Measurements from ENCODE around the gene RBKS. TPM values are rescaled to one million over a fixed set of nuclear protein-coding genes. Genes with fewer than 3 reads are reported as not detected.

RBKS gene
- total and polyA plus RNA-seq, 3 experiments from 2014 or later, result 2.1 to 4.7 (median 2.9) TPM

DNA sequence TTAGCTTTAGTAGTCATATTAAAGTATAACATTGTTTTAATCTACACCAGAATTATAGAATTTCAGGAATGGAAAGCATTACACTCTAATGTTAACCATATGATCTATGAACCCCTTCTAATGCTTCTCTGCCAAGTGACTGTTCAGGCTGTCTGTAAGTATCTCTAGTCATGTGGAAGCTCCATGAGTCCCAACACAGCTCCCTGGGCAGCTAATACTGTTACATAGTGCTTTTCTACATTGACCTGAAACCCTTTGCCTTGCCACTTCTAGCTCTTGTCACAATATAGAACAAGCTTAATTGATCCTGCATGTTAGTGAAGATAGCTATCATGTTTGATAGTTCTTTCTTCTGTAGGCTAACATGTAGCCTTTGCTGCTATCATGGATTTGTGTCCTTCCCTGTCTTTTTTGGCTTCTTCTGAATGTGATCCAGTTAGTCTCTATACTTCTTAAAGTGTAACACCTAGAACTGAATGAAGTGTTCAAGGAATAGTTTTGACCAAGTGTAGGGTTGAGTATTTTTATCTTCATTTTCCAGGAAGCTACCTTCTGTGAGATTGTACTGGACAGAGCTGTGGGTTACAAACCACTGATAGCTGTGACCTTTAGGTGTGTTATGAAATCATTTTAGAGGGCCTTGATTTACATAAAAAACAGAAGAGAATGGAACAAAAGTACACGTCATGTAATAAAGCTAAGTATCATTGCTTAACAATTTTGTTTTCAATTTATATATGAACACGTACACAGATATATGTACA lies 24.0 kb upstream of the RBKS start:
- POLR2A ChIA-PET, result no interaction called here
- DNase-seq, result no peak
- CTCF ChIA-PET, result no interaction called here
- no peaks in the 10 kb centered on the region for H3K4me1 ChIP-seq (ENCODE audit: insufficient read depth, low read length)
- Mint-ChIP-seq H3K4me1 (peaks cover 12 to 37% (median 16%) of the 10 kb centered on the region in 3 donors), H3K9me3 (no peaks in the 10 kb centered on the region), H3K27me3 (no peaks in the 10 kb centered on the region), H3K27ac (peak overlapping the region in 5 of 8 donors; percentile 37 to 80 (median 70)), H3K36me3 (peaks cover 4 to 23% (median 11%) of the 10 kb centered on the region in 3 donors), H3K4me3 (no peak overlapping the region)
- no peaks in the 10 kb centered on the region for H3K9me3 ChIP-seq (ENCODE audit: low read length)
- H3K36me3 ChIP-seq (ENCODE audit: insufficient read depth, low read length), result no peaks in the 10 kb centered on the region
- H3K27me3 ChIP-seq (ENCODE audit: insufficient read depth, low read length, poor library complexity, severe bottlenecking), result no peaks in the 10 kb centered on the region
- no peak overlapping the region for H3K4me3 ChIP-seq (ENCODE audit: low read length)
- no peak overlapping the region for H3K27ac ChIP-seq (ENCODE audit: low read depth, low read length)

DNA sequence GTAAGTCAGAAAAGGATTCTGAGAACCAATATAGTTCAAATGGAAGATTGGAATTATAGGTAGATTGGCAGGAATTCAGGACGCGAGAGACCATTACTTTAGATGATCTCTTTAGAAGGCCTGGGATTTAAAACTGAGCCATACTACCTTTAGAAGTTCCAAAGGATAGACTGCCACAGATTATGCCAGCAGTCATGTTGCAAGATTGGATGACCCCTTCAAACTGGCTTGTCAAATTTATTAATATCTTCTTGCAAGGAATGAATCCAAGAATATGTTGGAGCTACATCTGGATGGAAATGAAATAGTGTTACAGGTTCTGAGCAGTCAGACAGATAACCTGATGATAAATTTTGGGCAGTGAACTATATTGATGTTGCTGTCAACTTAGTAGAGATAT lies 22.3 kb upstream of the RBKS start:
- H3K27ac Mint-ChIP-seq, result peak overlapping the region in 1 of 8 donors; percentile 66

DNA sequence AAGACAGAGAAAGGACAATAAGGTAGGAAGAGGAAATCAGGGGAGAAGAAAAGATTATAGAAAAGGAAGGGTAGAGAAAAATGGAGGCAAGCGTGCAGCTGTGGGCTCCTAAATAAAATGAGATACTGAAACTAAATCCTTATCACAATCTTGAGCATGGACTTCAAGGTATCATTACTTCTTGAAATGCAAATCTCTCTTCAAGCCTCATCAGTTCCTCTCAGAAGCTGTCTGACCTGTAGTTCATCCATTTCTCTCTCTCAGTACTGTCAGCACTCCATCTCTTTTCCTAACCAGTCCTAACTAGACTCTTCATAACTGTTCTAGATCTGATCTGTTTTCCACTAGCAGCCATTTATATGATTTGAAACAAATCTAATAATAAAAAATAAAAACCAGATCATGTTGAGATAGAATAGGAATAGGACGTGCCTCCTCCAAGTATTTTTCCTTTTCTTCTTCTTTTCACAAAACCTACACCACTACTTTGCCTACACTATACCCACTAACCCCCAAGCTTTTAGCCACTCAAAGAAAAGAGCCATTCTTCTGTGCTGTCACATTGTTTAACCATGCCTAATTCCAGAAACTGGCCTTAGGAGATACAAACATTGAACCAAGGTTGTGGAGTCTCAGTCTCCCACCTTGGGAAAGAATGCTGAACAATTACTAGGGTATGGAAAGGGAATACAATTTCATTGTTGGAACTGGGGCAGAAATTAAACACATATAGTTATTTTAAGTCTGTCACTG lies 21.4 kb upstream of the RBKS start:
- no peaks in the 10 kb centered on the region for H3K4me1 ChIP-seq (ENCODE audit: insufficient read depth, low read length)
- no peak for DNase-seq
- peaks cover 7 to 31% (median 12%) of the 10 kb centered on the region in 3 donors for H3K36me3 Mint-ChIP-seq
- peaks cover 25 to 41% (median 30%) of the 10 kb centered on the region in 3 donors for H3K4me1 Mint-ChIP-seq
- H3K4me3 Mint-ChIP-seq, result no peak overlapping the region
- no peak overlapping the region for H3K27ac ChIP-seq (ENCODE audit: low read depth, low read length)
- H3K9me3 ChIP-seq (ENCODE audit: low read length), result no peaks in the 10 kb centered on the region
- no peaks in the 10 kb centered on the region for H3K36me3 ChIP-seq (ENCODE audit: insufficient read depth, low read length)
- H3K27ac Mint-ChIP-seq, result peak overlapping the region in 3 of 8 donors; percentile 18 to 59 (median 42)
- POLR2A ChIA-PET, result no interaction called here
- no peaks in the 10 kb centered on the region for H3K27me3 Mint-ChIP-seq
- CTCF ChIA-PET, result no interaction called here
- H3K9me3 Mint-ChIP-seq, result no peaks in the 10 kb centered on the region
- no peaks in the 10 kb centered on the region for H3K27me3 ChIP-seq (ENCODE audit: insufficient read depth, low read length, poor library complexity, severe bottlenecking)
- no peak overlapping the region for H3K4me3 ChIP-seq (ENCODE audit: low read length)

More for the DNA sequence above, 22.3 kb upstream of the RBKS start:
- peaks cover 19 to 34% (median 24%) of the 10 kb centered on the region in 3 donors for H3K4me1 Mint-ChIP-seq
- no peak for DNase-seq
- CTCF ChIA-PET, result no interaction called here
- Histone ChIP-seq H3K27me3 (ENCODE audit: insufficient read depth, low read length, poor library complexity, severe bottlenecking) (no peaks in the 10 kb centered on the region), H3K27ac (ENCODE audit: low read depth, low read length) (no peak overlapping the region), H3K9me3 (ENCODE audit: low read length) (no peaks in the 10 kb centered on the region), H3K36me3 (ENCODE audit: insufficient read depth, low read length) (no peaks in the 10 kb centered on the region), H3K4me1 (ENCODE audit: insufficient read depth, low read length) (no peaks in the 10 kb centered on the region), H3K4me3 (ENCODE audit: low read length) (no peak overlapping the region)
- H3K9me3 Mint-ChIP-seq, result no peaks in the 10 kb centered on the region
- H3K4me3 Mint-ChIP-seq, result no peak overlapping the region
- no peaks in the 10 kb centered on the region for H3K27me3 Mint-ChIP-seq
- H3K36me3 Mint-ChIP-seq, result peaks cover 7 to 26% (median 9%) of the 10 kb centered on the region in 3 donors
- POLR2A ChIA-PET, result no interaction called here

DNA sequence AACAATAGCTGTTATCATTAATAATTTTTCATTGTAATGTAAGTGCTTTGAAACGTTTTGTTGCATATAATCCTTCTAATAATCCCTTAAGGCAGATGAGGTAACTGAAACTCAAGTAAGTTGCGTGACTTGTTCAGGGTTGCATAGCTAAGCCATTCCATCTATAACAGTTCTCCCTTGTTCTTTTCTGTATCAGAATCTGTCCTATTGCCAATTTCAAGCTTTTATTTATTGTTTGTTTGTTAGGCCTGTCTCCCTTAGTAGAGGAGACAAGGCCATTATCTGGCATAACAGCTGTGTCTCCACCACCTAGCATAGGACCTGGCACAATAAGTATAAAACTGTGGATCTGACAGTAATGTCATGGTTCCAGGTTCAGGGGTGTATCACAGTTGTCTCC lies 19.7 kb upstream of the RBKS start:
- Mint-ChIP-seq H3K27me3 (no peaks in the 10 kb centered on the region), H3K9me3 (no peaks in the 10 kb centered on the region), H3K27ac (peak overlapping the region in 1 of 8 donors; percentile 1), H3K4me3 (no peak overlapping the region), H3K36me3 (peaks cover 10 to 43% (median 20%) of the 10 kb centered on the region in 3 donors), H3K4me1 (peaks cover 32 to 57% (median 38%) of the 10 kb centered on the region in 3 donors)
- H3K9me3 ChIP-seq (ENCODE audit: low read length), result no peaks in the 10 kb centered on the region
- H3K36me3 ChIP-seq (ENCODE audit: insufficient read depth, low read length), result no peaks in the 10 kb centered on the region
- no peaks in the 10 kb centered on the region for H3K27me3 ChIP-seq (ENCODE audit: insufficient read depth, low read length, poor library complexity, severe bottlenecking)
- no peaks in the 10 kb centered on the region for H3K4me1 ChIP-seq (ENCODE audit: insufficient read depth, low read length)
- no peak overlapping the region for H3K27ac ChIP-seq (ENCODE audit: low read depth, low read length)
- CTCF ChIA-PET, result no interaction called here
- no peak for DNase-seq
- no peak overlapping the region for H3K4me3 ChIP-seq (ENCODE audit: low read length)
- POLR2A ChIA-PET, result no interaction called here

DNA sequence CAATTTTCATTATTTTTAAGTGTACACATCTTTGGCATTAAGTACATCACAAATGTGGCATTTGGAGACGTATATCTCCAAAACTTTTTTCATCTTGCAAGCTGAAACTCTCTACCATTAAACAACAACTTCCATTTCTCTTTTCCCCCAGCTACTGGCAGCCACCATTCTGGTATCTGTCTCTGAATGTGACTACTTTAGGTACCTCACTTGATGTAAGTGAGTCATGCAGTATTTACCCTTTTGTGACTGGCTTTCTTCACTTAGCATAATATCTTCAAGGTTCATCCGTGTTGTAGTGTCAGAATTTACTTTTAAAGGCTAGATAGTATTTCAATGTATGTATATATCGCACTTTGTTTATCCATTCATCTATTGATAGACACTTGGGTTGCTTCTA lies 17.4 kb upstream of the RBKS start:
- H3K36me3 Mint-ChIP-seq, result peaks cover 16 to 47% (median 33%) of the 10 kb centered on the region in 3 donors
- H3K27me3 ChIP-seq (ENCODE audit: insufficient read depth, low read length, poor library complexity, severe bottlenecking), result no peaks in the 10 kb centered on the region
- no peaks in the 10 kb centered on the region for H3K36me3 ChIP-seq (ENCODE audit: insufficient read depth, low read length)
- no peak overlapping the region for H3K4me3 Mint-ChIP-seq
- peaks cover 26 to 56% (median 44%) of the 10 kb centered on the region in 3 donors for H3K4me1 Mint-ChIP-seq
- H3K4me3 ChIP-seq (ENCODE audit: low read length), result no peak overlapping the region
- no peak overlapping the region for H3K27ac ChIP-seq (ENCODE audit: low read depth, low read length)
- CTCF ChIA-PET, result no interaction called here
- H3K9me3 ChIP-seq (ENCODE audit: low read length), result no peaks in the 10 kb centered on the region
- no peaks in the 10 kb centered on the region for H3K9me3 Mint-ChIP-seq
- H3K4me1 ChIP-seq (ENCODE audit: insufficient read depth, low read length), result no peaks in the 10 kb centered on the region
- POLR2A ChIA-PET, result no interaction called here
- H3K27me3 Mint-ChIP-seq, result no peaks in the 10 kb centered on the region
- peak overlapping the region in 1 of 8 donors; percentile 22 for H3K27ac Mint-ChIP-seq
- no peak for DNase-seq

DNA sequence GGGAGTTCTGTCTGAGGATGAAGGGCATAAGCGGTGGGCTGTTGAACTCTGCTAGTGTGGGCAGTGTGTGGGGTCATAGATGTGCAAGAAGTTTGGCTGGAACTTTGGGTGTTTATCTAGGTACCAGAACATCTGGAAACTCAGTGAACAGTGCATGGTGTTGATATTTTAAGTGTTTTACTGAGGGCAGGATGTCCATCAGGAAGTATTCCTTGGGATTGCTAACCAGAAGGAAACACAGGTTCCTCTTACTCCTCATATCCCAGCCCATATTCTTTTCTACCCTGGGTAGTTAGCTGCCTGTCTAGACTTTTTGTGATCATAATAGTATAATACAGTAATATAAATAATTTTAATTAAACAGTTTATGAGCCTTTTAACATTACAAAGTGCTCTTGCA lies 15.9 kb upstream of the RBKS start:
- Mint-ChIP-seq H3K4me1 (peaks cover 27 to 63% (median 45%) of the 10 kb centered on the region in 3 donors), H3K9me3 (no peaks in the 10 kb centered on the region), H3K36me3 (peaks cover 15 to 53% (median 40%) of the 10 kb centered on the region in 3 donors), H3K27me3 (no peaks in the 10 kb centered on the region), H3K4me3 (no peak overlapping the region), H3K27ac (peak overlapping the region in 3 of 8 donors; percentile 4 to 47 (median 9))
- Histone ChIP-seq H3K4me3 (ENCODE audit: low read length) (no peak overlapping the region), H3K4me1 (ENCODE audit: insufficient read depth, low read length) (no peaks in the 10 kb centered on the region), H3K27ac (ENCODE audit: low read depth, low read length) (no peak overlapping the region), H3K36me3 (ENCODE audit: insufficient read depth, low read length) (no peaks in the 10 kb centered on the region), H3K9me3 (ENCODE audit: low read length) (no peaks in the 10 kb centered on the region), H3K27me3 (ENCODE audit: insufficient read depth, low read length, poor library complexity, severe bottlenecking) (no peaks in the 10 kb centered on the region)
- ChIA-PET POLR2A (no interaction called here), CTCF (interaction anchor here (1.6 kb wide), 1 partner anchor 9 kb away, joined by 5 read pairs; no protein-coding TSS in a partner anchor)
- no peak for DNase-seq

DNA sequence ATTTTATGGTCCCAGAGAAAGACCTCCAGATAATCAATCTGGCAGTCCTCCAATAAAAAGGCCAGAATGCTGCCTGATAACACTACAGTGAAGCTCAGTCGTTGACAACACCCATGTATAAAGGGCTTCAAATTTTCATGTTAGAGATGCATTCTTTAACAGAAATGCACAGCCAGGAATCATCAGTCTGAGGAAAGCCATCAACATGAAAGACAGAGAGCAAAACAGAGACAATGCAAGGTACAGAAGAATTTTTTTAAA lies 14.1 kb upstream of the RBKS start:
- Mint-ChIP-seq H3K4me3 (no peak overlapping the region), H3K4me1 (peaks cover 25 to 65% (median 53%) of the 10 kb centered on the region in 3 donors), H3K27ac (peak overlapping the region in 1 of 8 donors; percentile 21), H3K36me3 (peaks cover 17 to 60% (median 45%) of the 10 kb centered on the region in 3 donors), H3K9me3 (no peaks in the 10 kb centered on the region), H3K27me3 (no peaks in the 10 kb centered on the region)
- Histone ChIP-seq H3K27ac (ENCODE audit: low read depth, low read length) (no peak overlapping the region), H3K4me3 (ENCODE audit: low read length) (no peak overlapping the region), H3K9me3 (ENCODE audit: low read length) (no peaks in the 10 kb centered on the region), H3K4me1 (ENCODE audit: insufficient read depth, low read length) (no peaks in the 10 kb centered on the region), H3K36me3 (ENCODE audit: insufficient read depth, low read length) (no peaks in the 10 kb centered on the region), H3K27me3 (ENCODE audit: insufficient read depth, low read length, poor library complexity, severe bottlenecking) (no peaks in the 10 kb centered on the region)
- no peak for DNase-seq
- CTCF ChIA-PET, result interaction anchor here (1.6 kb wide), 1 partner anchor 8 kb away, joined by 5 read pairs; no protein-coding TSS in a partner anchor
- POLR2A ChIA-PET, result no interaction called here

DNA sequence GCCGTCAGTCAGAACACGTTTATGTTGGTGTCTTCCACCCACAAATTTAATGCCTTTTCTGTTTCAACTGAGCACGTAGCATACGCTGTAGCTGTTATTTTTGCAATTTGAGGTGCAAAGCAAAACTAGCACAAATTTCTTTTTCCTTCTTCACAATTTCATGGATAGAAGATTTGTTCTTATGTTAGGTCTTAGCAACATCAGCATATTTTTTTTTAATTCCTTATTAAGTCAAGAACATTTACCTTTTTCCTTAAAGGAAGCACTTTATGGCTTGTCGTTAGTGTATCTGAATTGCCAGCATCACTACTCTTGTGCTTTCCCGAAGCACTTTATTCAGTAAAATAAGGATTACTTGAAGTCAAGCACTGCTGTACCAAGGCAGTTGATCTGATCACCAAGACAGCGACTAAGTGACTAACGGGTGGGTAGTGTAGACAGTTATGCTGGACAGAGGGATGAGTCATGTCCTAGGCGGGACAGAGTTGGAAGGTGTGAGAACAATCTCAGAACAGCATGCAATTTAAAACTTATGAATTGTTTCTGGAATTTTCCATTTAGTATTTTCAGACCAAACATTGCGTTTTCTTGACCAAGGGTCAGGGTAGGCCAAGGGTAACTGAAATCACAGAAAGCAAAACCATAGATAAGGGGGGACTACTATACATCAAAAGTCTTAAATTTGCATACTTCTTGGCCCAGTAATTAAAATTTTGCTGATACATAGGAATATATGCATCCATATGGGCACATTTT lies 13.6 kb upstream of the RBKS start:
- Mint-ChIP-seq H3K4me1 (peaks cover 23 to 63% (median 53%) of the 10 kb centered on the region in 3 donors), H3K36me3 (peaks cover 17 to 64% (median 45%) of the 10 kb centered on the region in 3 donors), H3K9me3 (no peaks in the 10 kb centered on the region), H3K4me3 (no peak overlapping the region), H3K27ac (peak overlapping the region in 1 of 8 donors; percentile 21), H3K27me3 (no peaks in the 10 kb centered on the region)
- no peak overlapping the region for H3K4me3 ChIP-seq (ENCODE audit: low read length)
- H3K4me1 ChIP-seq (ENCODE audit: insufficient read depth, low read length), result no peaks in the 10 kb centered on the region
- no peak for DNase-seq
- ChIA-PET CTCF (no interaction called here), POLR2A (no interaction called here)
- H3K36me3 ChIP-seq (ENCODE audit: insufficient read depth, low read length), result no peaks in the 10 kb centered on the region
- H3K27me3 ChIP-seq (ENCODE audit: insufficient read depth, low read length, poor library complexity, severe bottlenecking), result no peaks in the 10 kb centered on the region
- no peak overlapping the region for H3K27ac ChIP-seq (ENCODE audit: low read depth, low read length)
- H3K9me3 ChIP-seq (ENCODE audit: low read length), result no peaks in the 10 kb centered on the region

Data from CD8-positive, alpha-beta memory T cell (primary cell).